SU-DHL-6 (cell line): ENCODE measurements around the gene BIRC7.

Source experiments
- H2AFZ ChIP-seq: fragments of 200-600 bp; sonication (generic); 2 replicates; pipeline ENCODE4 v1.6.1; 2014; ENCODE audit warnings: low read depth, mild to moderate bottlenecking, moderate library complexity, mixed read lengths, antibody characterized with exemption, low read length; ENCODE audit not compliant: severe bottlenecking
- H3F3A ChIP-seq: fragments of 200-600 bp; shearing (Covaris generic); 2 replicates; pipeline ENCODE4 v1.6.0; 2016; ENCODE audit warnings: antibody characterized with exemption, mild to moderate bottlenecking; ENCODE audit not compliant: insufficient read depth
- H3K27ac ChIP-seq: fragments of 200-600 bp; sonication (generic); 2 replicates; pipeline ENCODE4 v1.5.1; 2016; ENCODE audit warnings: low read depth, mild to moderate bottlenecking, low read length, moderate library complexity, mixed read lengths
- H3K27me3 ChIP-seq: fragments of 200-600 bp; sonication (generic), shearing (Covaris generic); 2 replicates; pipeline ENCODE4 v1.6.0; 2014; ENCODE audit warnings: mild to moderate bottlenecking, low read length
- H3K36me3 ChIP-seq: fragments of 200-600 bp; sonication (generic); 2 replicates; pipeline ENCODE4 v1.6.1; 2014; ENCODE audit warnings: mild to moderate bottlenecking, low read length, mixed read lengths
- H3K4me2 ChIP-seq: fragments of 300-600, 200-600 bp; shearing (Covaris generic), sonication (generic); 2 replicates; pipeline ENCODE4 v1.6.0; 2014; ENCODE audit warnings: low read length, low read depth, mild to moderate bottlenecking; ENCODE audit not compliant: poor library complexity, severe bottlenecking
- H3K4me3 ChIP-seq: fragments of 200-600 bp; sonication (generic); 2 replicates; pipeline ENCODE4 v1.5.1; 2014; ENCODE audit warnings: antibody characterized with exemption, low read length, mild to moderate bottlenecking, mixed read lengths; ENCODE audit not compliant: insufficient read depth, poor library complexity, severe bottlenecking
- H3K79me2 ChIP-seq: fragments of 200-600 bp; sonication (generic); 2 replicates; pipeline ENCODE4 v1.6.1; 2014; ENCODE audit warnings: mild to moderate bottlenecking, low read length, moderate library complexity; ENCODE audit not compliant: insufficient read depth
- H3K9ac ChIP-seq: fragments of 200-600 bp; sonication (generic); 2 replicates; pipeline ENCODE4 v1.7.0; 2014; ENCODE audit warnings: mild to moderate bottlenecking, low read length
- H3K9me2 ChIP-seq: fragments of 200-600 bp; sonication (generic); replicated peaks from 2 replicates; pipeline ENCODE4 v1.6.1; 2014; ENCODE audit warnings: low read length; ENCODE audit not compliant: insufficient read depth
- H3K9me3 ChIP-seq: fragments of 200-600 bp; sonication (generic); 2 replicates; pipeline ENCODE4 v1.6.1; 2014; ENCODE audit warnings: low read length, mixed read lengths; ENCODE audit not compliant: insufficient read depth
- H4K20me1 ChIP-seq: fragments of 200-600 bp; sonication (generic); 2 replicates; pipeline ENCODE4 v1.6.1; 2014; ENCODE audit warnings: low read depth, mild to moderate bottlenecking, antibody characterized with exemption, low read length, moderate library complexity, mixed read lengths
- EZH2phosphoT487 ChIP-seq: fragments of 200-600 bp; sonication (generic), shearing (Covaris generic); conservative IDR thresholded peaks from 2 replicates; pipeline ENCODE4 v1.6.1; 2018; ENCODE audit warnings: mild to moderate bottlenecking, antibody characterized with exemption, low read length, moderate library complexity, mixed read lengths
- TF ChIP-seq, protein P1 (sequence below): fragments of 200-600 bp; sonication (generic); IDR thresholded peaks from one replicate; pipeline ENCODE4 v1.5.1; 2017; ENCODE audit warnings: antibody characterized with exemption, mild to moderate bottlenecking, low read length, moderate library complexity; ENCODE audit not compliant: insufficient read depth, poor library complexity, severe bottlenecking

BIRC7 gene

GRCh38 chr20:63194797-63195173 is 40.9 kb upstream of the BIRC7 start:
- no peak overlapping the region for H2AFZ ChIP-seq
- H3K27me3 ChIP-seq: no peaks in the 10 kb centered on the region
- H4K20me1 ChIP-seq: peaks cover 17% of the 10 kb centered on the region; the same call in 1 of the 2 replicates
- TF ChIP-seq, protein P1, sequence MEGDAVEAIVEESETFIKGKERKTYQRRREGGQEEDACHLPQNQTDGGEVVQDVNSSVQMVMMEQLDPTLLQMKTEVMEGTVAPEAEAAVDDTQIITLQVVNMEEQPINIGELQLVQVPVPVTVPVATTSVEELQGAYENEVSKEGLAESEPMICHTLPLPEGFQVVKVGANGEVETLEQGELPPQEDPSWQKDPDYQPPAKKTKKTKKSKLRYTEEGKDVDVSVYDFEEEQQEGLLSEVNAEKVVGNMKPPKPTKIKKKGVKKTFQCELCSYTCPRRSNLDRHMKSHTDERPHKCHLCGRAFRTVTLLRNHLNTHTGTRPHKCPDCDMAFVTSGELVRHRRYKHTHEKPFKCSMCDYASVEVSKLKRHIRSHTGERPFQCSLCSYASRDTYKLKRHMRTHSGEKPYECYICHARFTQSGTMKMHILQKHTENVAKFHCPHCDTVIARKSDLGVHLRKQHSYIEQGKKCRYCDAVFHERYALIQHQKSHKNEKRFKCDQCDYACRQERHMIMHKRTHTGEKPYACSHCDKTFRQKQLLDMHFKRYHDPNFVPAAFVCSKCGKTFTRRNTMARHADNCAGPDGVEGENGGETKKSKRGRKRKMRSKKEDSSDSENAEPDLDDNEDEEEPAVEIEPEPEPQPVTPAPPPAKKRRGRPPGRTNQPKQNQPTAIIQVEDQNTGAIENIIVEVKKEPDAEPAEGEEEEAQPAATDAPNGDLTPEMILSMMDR: no peak
- TF ChIP-seq EZH2phosphoT487: no peak
- H3K9ac ChIP-seq: no peak overlapping the region
- H3K9me3 ChIP-seq: no peaks in the 10 kb centered on the region
- no peaks in the 10 kb centered on the region for H3F3A ChIP-seq
- no peaks in the 10 kb centered on the region for H3K36me3 ChIP-seq
- peaks cover 28% of the 10 kb centered on the region for H3K79me2 ChIP-seq
- no peaks in the 10 kb centered on the region for H3K9me2 ChIP-seq
- H3K4me2 ChIP-seq: no peak overlapping the region
- no peak overlapping the region for H3K27ac ChIP-seq
- no peak overlapping the region for H3K4me3 ChIP-seq

DNA sequence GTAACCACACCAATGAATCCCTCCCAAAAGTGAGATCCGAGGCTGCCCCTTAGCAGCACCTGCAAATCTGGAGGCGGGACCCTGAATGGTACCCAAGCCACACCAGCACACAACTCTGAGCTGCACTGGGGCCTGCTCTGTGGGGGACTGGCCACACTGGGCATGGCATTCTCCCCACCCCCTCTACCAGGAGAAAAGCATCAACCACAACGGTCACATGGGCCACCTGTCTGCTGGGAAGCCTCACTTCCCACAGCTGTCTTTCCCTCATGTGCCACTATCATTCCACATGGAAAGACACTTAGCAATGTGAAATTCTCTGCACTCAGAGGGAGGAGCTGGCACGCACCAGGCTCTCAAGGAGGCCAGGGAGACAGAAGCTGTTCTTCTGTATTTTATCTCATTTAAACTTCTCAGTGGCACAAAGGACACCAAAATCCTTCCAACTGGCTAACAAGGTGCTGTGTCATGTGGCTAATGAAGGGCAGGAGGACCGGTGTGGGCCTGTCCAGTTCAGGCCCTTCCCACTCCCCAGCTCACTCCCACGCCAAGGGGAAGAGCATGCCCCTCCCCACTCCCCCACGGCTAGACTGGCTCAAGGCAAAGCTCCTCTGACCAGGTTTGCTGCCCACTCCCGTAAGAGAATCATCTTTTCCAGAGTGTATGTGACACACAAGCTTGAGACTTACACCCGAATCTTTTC is 38.8 kb upstream of the BIRC7 start:
- no peak overlapping the region for H3K9ac ChIP-seq
- H3K36me3 ChIP-seq: no peaks in the 10 kb centered on the region
- H3K9me3 ChIP-seq: no peaks in the 10 kb centered on the region
- H2AFZ ChIP-seq: no peak overlapping the region
- no peak overlapping the region for H3K4me3 ChIP-seq
- TF ChIP-seq, protein P1: no peak
- TF ChIP-seq EZH2phosphoT487: no peak
- H3K79me2 ChIP-seq: peaks cover 49% of the 10 kb centered on the region
- H3K4me2 ChIP-seq: no peak overlapping the region
- no peaks in the 10 kb centered on the region for H3K9me2 ChIP-seq
- no peaks in the 10 kb centered on the region for H3F3A ChIP-seq
- H4K20me1 ChIP-seq: peaks cover 25% of the 10 kb centered on the region
- no peaks in the 10 kb centered on the region for H3K27me3 ChIP-seq
- H3K27ac ChIP-seq: no peak overlapping the region

DNA sequence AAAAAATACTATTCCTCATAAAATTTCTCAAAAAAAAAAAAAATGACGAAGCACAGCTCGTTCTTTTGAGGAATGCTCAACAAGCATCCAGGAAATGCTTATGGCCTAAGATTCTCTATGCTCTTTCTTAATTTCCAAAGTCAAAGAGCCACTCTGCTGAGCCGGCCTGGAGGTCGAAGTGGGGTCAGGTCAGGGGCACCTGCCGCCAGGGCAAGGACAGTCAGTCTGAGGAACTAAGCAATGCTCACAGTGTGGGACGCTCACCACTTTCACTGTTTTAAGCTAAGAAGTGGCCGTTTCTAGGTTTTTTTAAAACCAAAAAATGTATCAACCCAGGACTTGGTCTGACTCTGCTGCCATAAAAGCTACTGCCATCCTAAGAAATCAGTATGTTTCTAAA is 37.1 kb upstream of the BIRC7 start:
- H4K20me1 ChIP-seq: peaks cover 25% of the 10 kb centered on the region
- no peaks in the 10 kb centered on the region for H3K9me2 ChIP-seq
- H3K4me3 ChIP-seq: no peak overlapping the region
- H3K4me2 ChIP-seq: no peak overlapping the region
- H3K79me2 ChIP-seq: peaks cover 66% of the 10 kb centered on the region
- no peaks in the 10 kb centered on the region for H3F3A ChIP-seq
- no peaks in the 10 kb centered on the region for H3K27me3 ChIP-seq
- no peak for TF ChIP-seq EZH2phosphoT487
- TF ChIP-seq, protein P1: no peak
- no peaks in the 10 kb centered on the region for H3K9me3 ChIP-seq
- no peak overlapping the region for H3K27ac ChIP-seq
- H3K9ac ChIP-seq: no peak overlapping the region
- H2AFZ ChIP-seq: no peak overlapping the region
- peaks cover 4% of the 10 kb centered on the region; the same call in 1 of the 2 replicates for H3K36me3 ChIP-seq
